ENCODE measurements around the gene RABL6. TPM values are rescaled to one million over a fixed set of nuclear protein-coding genes. Genes with fewer than 3 reads are reported as not detected.
"Not testable (repeated sequence)": the region's sequence is repeated elsewhere in the genome, so short reads cannot be mapped to it uniquely, and the experiment has no call there.

RABL6 gene
- total RNA-seq, 2 experiments from 2014 or later, result 74.9 to 82.7 TPM

- H3K4me3 Mint-ChIP-seq, result no peak overlapping the region
- no peaks in the 10 kb centered on the region for H3K9me3 Mint-ChIP-seq
- H3K4me1 Mint-ChIP-seq (ENCODE audit: low read depth), result peaks cover 3% of the 10 kb centered on the region
- CTCF ChIA-PET, result no interaction called here
- H3K36me3 Mint-ChIP-seq (ENCODE audit: low read depth), result peaks cover 3% of the 10 kb centered on the region
- no peaks in the 10 kb centered on the region for H3K27me3 Mint-ChIP-seq (ENCODE audit: low read depth)
- no peak for DNase-seq
- intact Hi-C loops (cut with micrococcal nuclease), result no loop called here
- H3K27ac Mint-ChIP-seq, result no peak overlapping the region
Observed at GRCh38 chr9:136837146-136837855, 29.6 kb downstream of the RABL6 start.

DNA sequence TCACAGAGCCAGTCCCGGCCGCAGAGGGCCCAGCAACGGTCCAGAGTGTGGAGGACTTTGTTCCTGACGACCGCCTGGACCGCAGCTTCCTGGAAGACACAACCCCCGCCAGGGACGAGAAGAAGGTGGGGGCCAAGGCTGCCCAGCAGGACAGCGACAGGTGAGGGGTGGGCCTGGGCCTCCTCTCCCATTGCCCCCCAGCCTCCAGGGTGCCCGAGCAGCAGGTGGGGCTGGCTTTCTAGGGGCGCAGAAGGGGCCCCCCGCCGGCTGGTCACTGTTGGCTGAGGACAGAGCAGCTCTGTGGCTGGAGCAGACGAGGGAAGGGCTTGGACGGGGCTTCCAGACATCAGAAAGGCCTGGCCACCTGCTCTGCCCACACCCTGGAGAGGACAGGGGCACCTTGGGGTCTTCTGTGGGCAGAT lies 30.1 kb downstream of the RABL6 start:
- H3K4me3 Mint-ChIP-seq; H3K27me3 Mint-ChIP-seq (ENCODE audit: low read depth); CTCF ChIA-PET; H3K27ac Mint-ChIP-seq; H3K4me1 Mint-ChIP-seq (ENCODE audit: low read depth); H3K36me3 Mint-ChIP-seq (ENCODE audit: low read depth); DNase-seq; H3K9me3 Mint-ChIP-seq; intact Hi-C loops (cut with micrococcal nuclease): not testable (repeated sequence)

DNA sequence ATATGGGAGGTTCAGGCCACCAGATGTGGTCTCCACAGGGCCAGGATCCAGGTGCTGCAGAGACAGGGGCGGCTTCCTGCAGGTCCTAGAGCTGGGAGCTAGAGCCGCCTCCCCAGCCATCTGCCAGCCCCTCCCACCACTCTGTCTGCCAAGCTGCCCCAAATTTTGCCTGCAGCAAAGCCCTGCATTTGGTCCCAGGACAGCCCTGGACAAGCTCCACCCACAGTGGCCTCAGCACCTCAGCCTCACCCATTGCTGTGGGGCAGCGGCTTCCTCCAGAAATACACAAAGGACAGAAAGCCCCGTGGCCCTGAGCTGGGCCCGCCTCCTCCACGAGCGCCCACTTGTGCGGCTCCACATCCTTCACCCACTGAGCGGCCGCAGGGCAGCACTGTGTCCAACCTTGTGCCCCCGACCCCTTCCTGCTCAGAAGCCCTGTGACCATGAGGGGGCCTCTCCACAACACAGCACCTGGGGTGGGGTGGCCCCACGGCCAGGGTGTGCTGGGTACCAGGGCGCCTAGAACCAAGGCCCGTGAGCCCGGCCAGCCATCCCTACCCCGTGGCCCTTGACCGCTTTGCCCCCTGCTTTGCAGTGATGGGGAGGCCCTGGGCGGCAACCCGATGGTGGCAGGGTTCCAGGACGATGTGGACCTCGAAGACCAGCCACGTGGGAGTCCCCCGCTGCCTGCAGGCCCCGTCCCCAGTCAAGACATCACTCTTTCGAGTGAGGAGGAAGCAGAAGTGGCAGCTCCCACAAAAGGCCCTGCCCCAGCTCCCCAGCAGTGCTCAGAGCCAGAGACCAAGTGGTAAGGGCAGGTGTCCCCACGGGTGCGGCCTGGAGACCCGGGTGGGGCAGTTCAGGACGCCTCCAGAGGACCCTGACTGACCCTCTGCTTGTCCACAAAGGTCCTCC lies 30.8 kb downstream of the RABL6 start:
- Mint-ChIP-seq H3K27me3 (ENCODE audit: low read depth) (no peaks in the 10 kb centered on the region), H3K36me3 (ENCODE audit: low read depth) (peaks cover 3% of the 10 kb centered on the region), H3K9me3 (no peaks in the 10 kb centered on the region), H3K4me3 (no peak overlapping the region), H3K4me1 (ENCODE audit: low read depth) (peaks cover 8% of the 10 kb centered on the region), H3K27ac (no peak overlapping the region)
- intact Hi-C loops (cut with micrococcal nuclease), result no loop called here
- CTCF ChIA-PET, result no interaction called here
- DNase-seq, result no peak

DNA sequence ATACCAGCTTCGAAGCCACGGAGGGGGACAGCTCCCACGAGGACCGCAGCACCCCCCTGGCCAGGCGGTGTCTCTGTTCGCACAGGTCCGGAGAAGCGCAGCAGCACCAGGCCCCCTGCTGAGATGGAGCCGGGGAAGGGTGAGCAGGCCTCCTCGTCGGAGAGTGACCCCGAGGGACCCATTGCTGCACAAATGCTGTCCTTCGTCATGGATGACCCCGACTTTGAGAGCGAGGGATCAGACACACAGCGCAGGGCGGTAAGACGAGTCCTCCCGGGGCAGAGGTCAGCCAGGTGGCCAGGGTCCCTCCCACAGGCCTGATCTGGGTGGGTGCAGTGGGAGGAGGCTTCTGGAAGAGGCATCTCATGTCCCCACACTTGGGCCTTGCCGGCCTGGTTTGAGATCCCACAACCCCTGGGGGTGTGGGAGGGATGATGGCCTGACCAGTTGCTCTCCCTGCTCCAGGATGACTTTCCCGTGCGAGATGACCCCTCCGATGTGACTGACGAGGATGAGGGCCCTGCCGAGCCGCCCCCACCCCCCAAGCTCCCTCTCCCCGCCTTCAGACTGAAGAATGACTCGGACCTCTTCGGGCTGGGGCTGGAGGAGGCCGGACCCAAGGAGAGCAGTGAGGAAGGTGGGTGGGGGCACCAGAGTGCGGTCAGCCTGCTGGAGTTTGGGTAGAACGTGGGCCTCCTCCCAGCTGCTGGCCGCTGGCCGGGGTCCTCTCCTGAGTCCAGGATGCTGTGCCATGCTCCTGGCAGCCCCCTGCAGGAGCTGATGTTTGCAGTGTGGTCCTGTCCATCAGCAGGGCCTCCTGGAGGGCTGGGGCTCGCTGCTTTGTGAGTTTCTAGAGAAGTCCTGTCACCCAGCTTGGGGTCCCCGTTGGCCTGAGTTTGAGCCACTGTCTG lies 31.7 kb downstream of the RABL6 start:
- Mint-ChIP-seq H3K36me3 (ENCODE audit: low read depth) (peaks cover 3% of the 10 kb centered on the region), H3K4me1 (ENCODE audit: low read depth) (peaks cover 9% of the 10 kb centered on the region), H3K9me3 (no peaks in the 10 kb centered on the region), H3K27ac (no peak overlapping the region), H3K4me3 (no peak overlapping the region), H3K27me3 (ENCODE audit: low read depth) (no peaks in the 10 kb centered on the region)
- intact Hi-C loops (cut with micrococcal nuclease), result no loop called here
- CTCF ChIA-PET, result interaction anchor here (0.5 kb wide), 1 partner anchor 22 kb away, joined by 3 read pairs; no protein-coding TSS in a partner anchor
- DNase-seq, result no peak

DNA sequence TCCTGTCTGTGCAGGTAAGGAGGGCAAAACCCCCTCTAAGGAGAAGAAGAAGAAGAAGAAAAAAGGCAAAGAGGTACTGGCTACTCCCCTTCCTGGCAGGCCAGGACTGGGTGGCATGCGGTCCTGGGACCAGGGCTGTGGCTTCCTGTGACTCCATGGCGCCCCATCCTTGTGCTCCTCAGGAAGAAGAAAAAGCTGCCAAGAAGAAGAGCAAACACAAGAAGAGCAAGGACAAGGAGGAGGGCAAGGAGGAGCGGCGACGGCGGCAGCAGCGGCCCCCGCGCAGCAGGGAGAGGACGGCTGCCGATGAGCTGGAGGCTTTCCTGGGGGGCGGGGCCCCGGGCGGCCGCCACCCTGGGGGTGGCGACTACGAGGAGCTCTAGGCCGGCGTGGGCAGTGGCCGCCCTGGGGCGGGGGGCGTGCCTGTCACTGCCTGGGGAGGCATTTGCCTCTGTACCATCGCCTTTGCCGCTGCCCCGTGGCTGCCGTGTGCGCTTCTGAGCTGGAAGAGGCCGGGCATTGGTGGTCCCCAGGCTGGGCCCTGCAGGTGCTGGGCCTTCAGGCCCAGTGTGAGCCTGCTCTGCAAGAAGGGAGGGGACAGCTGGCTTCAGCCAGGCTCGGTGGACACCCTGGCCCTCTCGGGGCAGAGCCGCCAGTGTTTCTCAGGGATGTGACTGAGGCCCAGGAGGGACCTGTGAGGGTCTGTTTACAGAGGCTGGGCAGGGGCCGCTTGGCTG lies 32.6 kb downstream of the RABL6 start:
- H3K27me3 Mint-ChIP-seq (ENCODE audit: low read depth), result peaks cover 2% of the 10 kb centered on the region
- intact Hi-C loops (cut with micrococcal nuclease), result no loop called here
- H3K36me3 Mint-ChIP-seq (ENCODE audit: low read depth), result peaks cover 3% of the 10 kb centered on the region
- DNase-seq, result no peak
- no peak overlapping the region for H3K27ac Mint-ChIP-seq
- CTCF ChIA-PET, result no interaction called here
- H3K4me3 Mint-ChIP-seq, result no peak overlapping the region
- peaks cover 11% of the 10 kb centered on the region for H3K4me1 Mint-ChIP-seq (ENCODE audit: low read depth)
- H3K9me3 Mint-ChIP-seq, result no peaks in the 10 kb centered on the region

GRCh38 chr9:136840877-136841645 lies 33.3 kb downstream of the RABL6 start:
- Mint-ChIP-seq H3K36me3 (ENCODE audit: low read depth) (peaks cover 3% of the 10 kb centered on the region), H3K4me3 (no peak overlapping the region), H3K27ac (no peak overlapping the region), H3K4me1 (ENCODE audit: low read depth) (peaks cover 12% of the 10 kb centered on the region), H3K27me3 (ENCODE audit: low read depth) (peaks cover 5% of the 10 kb centered on the region), H3K9me3 (no peaks in the 10 kb centered on the region)
- CTCF ChIA-PET, result interaction anchor here (1.0 to 3.0 kb wide), 6 partner anchors 41 to 194 kb away, joined by 3 to 10 read pairs (median 4); no protein-coding TSS in a partner anchor
- intact Hi-C loops (cut with micrococcal nuclease), result no loop called here
- no peak for DNase-seq

GRCh38 chr9:136841646-136842379 lies 34.1 kb downstream of the RABL6 start:
- CTCF ChIA-PET, result interaction anchor here (0.6 to 3.0 kb wide), 21 partner anchors 20 to 226 kb away, joined by 3 to 12 read pairs (median 4); partner anchors contain the start of gene RABL6
- not testable (repeated sequence) for DNase-seq; H3K27ac Mint-ChIP-seq; H3K27me3 Mint-ChIP-seq (ENCODE audit: low read depth); H3K36me3 Mint-ChIP-seq (ENCODE audit: low read depth); H3K9me3 Mint-ChIP-seq
- Mint-ChIP-seq H3K4me1 (ENCODE audit: low read depth) (peaks cover 14% of the 10 kb centered on the region), H3K4me3 (peak overlapping the region; percentile 68)
- intact Hi-C loops (cut with micrococcal nuclease), result loop anchor here (1.0 to 2.0 kb wide), 4 partner anchors 44 to 193 kb away; partner anchors contain the start of genes FBXW5, PAXX and TRAF2

- not testable (repeated sequence) for H3K27ac Mint-ChIP-seq; H3K9me3 Mint-ChIP-seq; H3K36me3 Mint-ChIP-seq (ENCODE audit: low read depth)
- intact Hi-C loops (cut with micrococcal nuclease), result loop anchor here (1.0 to 2.0 kb wide), 4 partner anchors 44 to 192 kb away; partner anchors contain the start of genes FBXW5, PAXX and TRAF2
- peaks cover 12% of the 10 kb centered on the region for H3K27me3 Mint-ChIP-seq (ENCODE audit: low read depth)
- H3K4me3 Mint-ChIP-seq, result peak within 1 kb of the TSS; percentile 68
- peaks cover 16% of the 10 kb centered on the region for H3K4me1 Mint-ChIP-seq (ENCODE audit: low read depth)
- CTCF ChIA-PET, result interaction anchor here (0.5 to 3.0 kb wide), 25 partner anchors 20 to 225 kb away, joined by 3 to 12 read pairs (median 4); partner anchors contain the start of gene RABL6
- DNase-seq, result peak; percentile 81
Observed at GRCh38 chr9:136842380-136842948, 34.7 kb downstream of the RABL6 start, which contains the start of gene AJM1. Gene AJM1 (plus strand): TSS chr9:136842478. CDS start chr9:136844415, 1,937 bp downstream.

GRCh38 chr9:136843159-136843800 lies 35.5 kb downstream of the RABL6 start:
- peak overlapping the region; percentile 24 for H3K4me3 Mint-ChIP-seq
- H3K36me3 Mint-ChIP-seq (ENCODE audit: low read depth); DNase-seq; H3K27ac Mint-ChIP-seq; H3K9me3 Mint-ChIP-seq: not testable (repeated sequence)
- CTCF ChIA-PET, result interaction anchor here (0.7 to 3.0 kb wide), 18 partner anchors 9 to 192 kb away, joined by 3 to 12 read pairs (median 4); partner anchors contain the start of genes FBXW5 and RABL6
- peaks cover 19% of the 10 kb centered on the region for H3K4me1 Mint-ChIP-seq (ENCODE audit: low read depth)
- intact Hi-C loops (cut with micrococcal nuclease), result loop anchor here (2.0 kb wide), 2 partner anchors 150 to 192 kb away; partner anchors contain the start of gene PAXX
- peaks cover 18% of the 10 kb centered on the region for H3K27me3 Mint-ChIP-seq (ENCODE audit: low read depth)

All from activated naive CD4-positive, alpha-beta T cell treated with anti-CD3 and anti-CD28 coated beads for 36 hours (primary cell).